ENCODE data around the gene GJB3.
A peak's percentile ranks its signal among the peaks of the same experiment; 100 is the strongest.
"Not testable (repeated sequence)": the region's sequence is repeated elsewhere in the genome, so short reads cannot be mapped to it uniquely, and the experiment has no call there.

Gene GJB3

GRCh38 chr1:34786521-34787325 is 5.7 kb downstream of the GJB3 start:
- peak; percentile 59 for DNase-seq

- no peak for DNase-seq
These were observed 6.7 kb downstream of the GJB3 start for GRCh38 chr1:34787461-34788420.

GRCh38 chr1:34790985-34791384 is 10.0 kb downstream of the GJB3 start:
- no peak for DNase-seq

DNA sequence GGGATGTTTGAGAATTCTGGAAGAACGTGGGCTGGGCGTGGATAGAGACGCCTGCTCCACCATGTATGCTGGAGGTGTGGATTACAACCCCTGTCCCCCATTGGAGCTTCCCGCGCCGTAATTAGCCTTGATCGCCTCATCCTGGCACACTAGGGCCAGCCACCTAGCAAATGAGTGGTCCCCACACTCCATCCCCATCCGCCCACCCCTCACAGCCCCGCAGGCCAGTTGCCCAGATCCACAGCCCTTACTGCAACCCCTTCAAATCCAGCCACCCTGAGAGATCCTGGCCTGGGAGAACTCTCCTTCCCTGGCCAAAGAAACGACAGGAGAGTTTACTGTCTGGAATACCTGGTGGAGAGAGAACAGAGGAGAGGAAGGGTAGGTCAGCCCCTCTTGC is 11.4 kb downstream of the GJB3 start:
- no peak for DNase-seq

DNA sequence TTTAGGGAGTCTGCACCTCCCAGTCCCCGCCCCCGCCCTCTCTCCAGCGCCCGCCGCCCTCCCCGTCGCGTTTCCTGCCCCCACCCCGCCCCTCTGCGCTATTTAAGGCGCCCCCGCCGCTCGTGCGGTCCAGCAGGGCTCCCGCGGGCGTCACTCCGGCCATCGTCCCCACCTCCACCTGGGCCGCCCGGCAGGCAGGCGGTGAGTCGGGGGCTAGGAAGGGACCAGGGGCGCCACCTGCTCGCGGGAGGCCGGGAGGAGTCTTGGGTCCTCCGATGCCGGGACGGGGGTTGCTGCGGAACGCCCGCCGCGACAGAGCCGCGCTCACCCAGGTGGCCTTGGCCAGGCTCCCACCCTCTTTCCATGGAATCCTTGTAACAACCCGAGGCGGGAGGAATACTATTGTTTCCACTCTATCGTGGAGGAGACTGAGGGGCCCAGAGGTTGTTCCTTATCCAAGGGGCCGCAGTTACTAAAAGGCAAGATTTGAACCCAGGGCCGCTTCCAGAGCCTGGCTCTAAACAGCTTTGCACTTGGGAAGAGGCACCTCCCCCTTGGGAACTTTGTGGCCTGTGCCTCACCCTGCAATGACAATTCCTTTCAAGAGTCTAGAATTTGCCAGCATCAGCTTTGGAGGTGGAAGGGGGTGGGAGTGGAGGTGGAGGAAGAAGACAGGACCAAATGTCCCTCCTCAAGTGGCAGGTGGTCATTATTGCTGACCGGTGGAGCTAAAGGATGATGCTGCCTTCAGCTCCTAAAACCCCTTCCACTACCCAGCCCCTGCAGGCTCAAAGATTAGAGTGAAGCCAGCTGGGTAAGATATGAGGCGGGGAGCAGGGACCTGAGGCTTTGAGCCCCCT is 12.1 kb downstream of the GJB3 start, which contains the start of gene GJA4:
TSS of gene GJA4 (plus strand) at position 132 of the 860 bp plus-strand sequence. CDS start 1,215 bp downstream, outside the sequence.
- no peak for DNase-seq

- no peak for DNase-seq
These were observed 13.2 kb downstream of the GJB3 start for GRCh38 chr1:34794001-34794789.

GRCh38 chr1:34794790-34795180 is 13.8 kb downstream of the GJB3 start:
- no peak for DNase-seq

DNA sequence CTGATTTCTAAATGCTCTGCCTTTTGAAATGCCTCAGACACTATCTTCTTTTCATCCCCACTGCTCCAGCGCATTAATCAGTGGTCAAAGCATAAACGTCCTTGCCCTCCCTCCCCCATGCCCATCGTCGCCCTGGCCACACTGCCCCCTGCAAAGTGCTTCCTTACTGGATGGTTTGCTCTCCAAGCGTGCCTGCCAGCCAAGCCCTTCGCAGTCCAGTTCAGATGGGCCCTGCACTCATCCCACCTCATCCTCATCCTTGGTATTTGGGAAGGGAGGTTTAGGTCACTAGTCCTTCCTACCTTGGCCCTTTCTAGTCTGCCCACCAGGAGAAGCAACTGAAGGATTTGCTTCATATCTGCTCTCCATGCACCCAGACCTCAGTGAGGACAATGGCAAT is 14.9 kb downstream of the GJB3 start:
- DNase-seq = no peak

GRCh38 chr1:34796990-34797389 is 16.0 kb downstream of the GJB3 start:
- DNase-seq = no peak

GRCh38 chr1:34800214-34800613 is 19.2 kb downstream of the GJB3 start:
- no peak for DNase-seq

GRCh38 chr1:34803770-34804169 is 22.8 kb downstream of the GJB3 start:
- no peak for DNase-seq

- DNase-seq = no peak
These were observed 25.4 kb downstream of the GJB3 start for GRCh38 chr1:34806396-34806795.

- no peak for DNase-seq
These were observed 27.2 kb downstream of the GJB3 start for GRCh38 chr1:34808051-34808810.

DNA sequence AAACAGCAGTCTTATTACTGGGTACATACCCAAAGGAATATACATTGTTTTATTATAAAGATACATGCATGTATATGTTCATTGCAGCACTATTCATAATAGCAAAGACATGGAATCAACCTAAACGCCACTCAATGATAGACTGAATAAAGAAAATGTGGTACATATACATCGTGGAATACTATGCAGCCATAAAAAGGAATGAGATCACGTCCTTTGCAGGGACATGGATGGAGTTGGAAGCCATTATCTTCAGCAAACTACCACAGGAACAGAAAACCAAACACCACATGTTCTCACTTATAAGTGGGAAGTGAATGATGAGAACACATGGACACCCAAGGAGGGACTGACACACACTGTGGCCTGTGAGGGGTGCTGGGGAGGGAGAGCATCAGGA is 29.8 kb downstream of the GJB3 start:
- not testable (repeated sequence) for DNase-seq

DNA sequence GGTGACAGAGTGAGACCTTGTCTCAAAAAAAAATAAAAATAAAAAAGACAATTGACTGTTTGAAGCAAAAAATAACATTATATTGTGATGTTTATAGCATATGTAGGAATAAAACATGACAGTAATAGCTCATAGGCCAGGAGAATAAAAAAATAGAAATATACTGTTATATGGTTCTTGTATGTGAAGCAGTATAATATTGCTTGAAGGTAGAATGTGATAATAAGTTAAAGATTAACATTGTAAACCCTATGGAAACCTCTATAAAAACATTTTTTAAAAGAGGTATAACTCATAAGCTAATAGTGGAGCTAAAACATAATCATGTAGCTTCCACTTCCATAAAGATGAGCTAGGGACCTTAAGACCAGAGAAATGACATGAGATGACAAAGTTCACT is 35.3 kb downstream of the GJB3 start:
- DNase-seq = no peak

- no peak for DNase-seq
These were observed 35.8 kb downstream of the GJB3 start for GRCh38 chr1:34816778-34817177.

- DNase-seq = not testable (repeated sequence)
These were observed 37.8 kb downstream of the GJB3 start for GRCh38 chr1:34818862-34819261.

- no peak for DNase-seq
These were observed 41.2 kb downstream of the GJB3 start for GRCh38 chr1:34822202-34822601.

- no peak for DNase-seq
These were observed 43.9 kb downstream of the GJB3 start for GRCh38 chr1:34824817-34825454.

DNA sequence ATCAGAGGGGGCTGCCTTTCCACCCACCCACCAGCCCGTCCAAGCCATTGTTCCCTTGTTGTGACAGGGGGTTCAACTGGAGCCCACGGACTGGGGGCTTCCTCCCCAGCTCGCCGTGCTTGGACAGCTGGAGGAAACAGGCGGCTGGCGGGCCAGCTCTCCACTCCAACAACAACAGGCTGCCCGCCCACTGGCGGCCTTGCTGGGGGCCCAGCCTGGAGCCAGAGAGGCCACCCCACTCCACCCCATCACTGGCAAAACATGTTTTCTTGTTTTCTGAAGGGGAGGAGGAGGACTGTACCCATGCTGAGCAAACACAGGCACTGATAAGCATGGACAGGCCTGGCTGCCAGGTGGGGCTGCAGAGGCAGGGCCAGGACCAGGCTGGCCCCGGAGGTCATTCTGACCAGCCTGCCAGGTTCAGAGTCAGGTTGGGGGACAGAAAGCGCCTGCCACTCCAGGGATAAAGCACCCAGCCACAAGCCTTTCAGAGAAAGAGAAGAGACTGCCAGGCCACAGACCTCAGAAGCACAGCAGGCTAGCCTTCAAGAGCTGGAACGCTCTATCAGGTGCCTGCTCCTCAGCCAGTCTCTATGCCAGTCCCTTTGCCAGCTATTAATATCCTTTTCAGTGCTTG is 44.6 kb downstream of the GJB3 start:
- DNase-seq = no peak
